HG03558 (cell line): ENCODE data around the gene MYO1E.
"Not testable (repeated sequence)": the region's sequence is repeated elsewhere in the genome, so short reads cannot be mapped to it uniquely, and the experiment has no call there.

Experiments used
- ATAC-seq: cut with Tn5 transposase; IDR thresholded peaks from one replicate; pipeline ENCODE4 v1.9.1; 2021; ENCODE audit warnings: moderate number of reproducible peaks; ENCODE audit not compliant: unreplicated experiment; ENCODE audit errors: extremely low read depth

MYO1E gene

DNA sequence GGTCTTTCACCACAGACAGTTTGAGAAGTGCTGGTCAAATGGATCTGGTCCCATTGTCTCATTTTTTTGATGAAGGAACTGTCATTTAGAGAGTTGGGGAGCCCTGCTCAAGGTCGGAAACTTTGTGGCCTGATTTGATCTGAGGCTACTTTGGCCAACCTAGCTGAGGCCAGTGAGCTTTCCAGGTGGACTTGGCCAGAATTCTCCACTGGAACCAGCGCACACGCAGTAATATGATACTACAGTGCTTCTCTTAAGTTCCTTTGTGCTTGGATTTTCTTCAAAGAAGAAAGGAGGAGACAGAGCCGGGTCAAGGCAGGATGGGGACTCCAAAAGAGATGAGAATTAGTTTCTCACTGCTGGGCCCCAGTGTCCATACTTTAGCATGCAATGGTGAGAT, 217.2 kb downstream of the MYO1E start:
- no peak for ATAC-seq

DNA sequence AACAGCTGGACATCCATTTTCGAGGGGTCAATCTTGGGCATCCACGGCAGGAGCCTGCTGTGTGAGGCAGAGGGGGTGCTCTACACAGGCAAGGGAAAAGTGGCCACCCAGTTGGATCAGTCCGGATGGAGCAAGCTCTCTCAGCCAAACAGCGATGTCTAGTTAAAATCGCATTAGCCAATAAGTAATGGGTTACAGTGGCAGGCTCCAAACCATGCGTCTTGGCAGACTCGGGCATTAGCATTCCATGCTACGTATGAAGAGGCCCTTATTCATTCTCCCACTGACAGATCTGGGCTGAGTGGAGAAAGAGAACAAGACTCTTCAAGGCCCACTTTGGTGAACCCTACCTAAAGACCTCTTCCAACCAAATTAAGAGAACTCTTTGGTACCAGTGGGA, 218.4 kb downstream of the MYO1E start:
- ATAC-seq, result no peak

DNA sequence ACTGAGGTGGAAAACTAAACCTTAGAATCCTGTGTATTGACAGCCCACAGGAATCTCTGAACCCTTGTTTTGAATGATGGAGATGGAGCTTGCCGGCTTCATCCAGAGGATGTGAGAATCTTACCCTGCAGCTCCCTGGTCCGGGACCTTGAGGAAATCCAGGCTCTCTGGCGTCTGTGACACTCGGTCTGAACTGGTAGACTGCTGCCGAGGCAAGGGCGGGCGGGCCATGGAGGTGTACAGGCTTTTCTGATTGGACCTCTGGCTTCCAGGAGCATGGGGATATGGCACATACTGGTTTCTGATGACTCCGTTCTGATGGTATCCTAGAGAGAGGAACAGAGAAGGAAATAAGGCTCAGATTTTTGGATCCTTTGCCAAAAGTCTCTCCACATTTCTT, 219.2 kb downstream of the MYO1E start:
- ATAC-seq, result no peak

DNA sequence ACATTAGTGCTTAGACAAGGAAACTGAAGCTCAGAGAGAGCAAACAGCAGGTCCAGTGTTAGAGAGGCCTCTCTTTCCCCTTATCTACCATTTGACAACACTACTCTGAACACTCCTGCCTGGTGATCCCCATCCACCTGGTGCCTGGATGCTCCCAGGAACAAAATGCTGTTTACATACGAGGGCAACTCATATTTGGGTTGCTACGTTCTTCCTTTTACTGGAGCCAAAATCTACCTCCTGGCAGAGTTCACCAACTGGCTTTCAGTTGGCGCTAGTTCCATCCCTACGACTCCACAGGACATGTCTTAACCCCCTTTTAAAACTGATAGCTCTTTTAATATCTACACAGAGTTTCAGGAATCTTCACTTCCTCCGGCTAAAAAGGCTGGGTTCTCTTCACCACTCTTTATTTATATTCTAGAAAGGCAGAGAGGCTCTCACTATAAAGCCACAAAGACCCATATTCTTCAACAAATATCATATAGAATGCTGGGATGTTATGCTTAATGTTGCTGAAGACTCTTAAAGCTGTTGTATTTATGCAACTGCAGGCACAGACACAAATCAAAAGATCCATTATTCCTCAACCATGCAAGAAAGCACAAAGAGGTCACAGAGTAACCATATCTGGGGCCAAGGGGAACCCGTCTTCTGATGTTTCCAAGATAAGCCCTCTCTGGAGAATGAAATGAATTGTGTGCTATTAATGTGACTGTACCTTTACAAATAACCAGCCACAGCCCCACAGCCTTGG, 219.8 kb downstream of the MYO1E start:
- no peak for ATAC-seq

- no peak for ATAC-seq
Observed at GRCh38 chr15:59150185-59150584, 222.5 kb downstream of the MYO1E start.

GRCh38 chr15:59148153-59148833, 224.4 kb downstream of the MYO1E start:
- no peak for ATAC-seq

DNA sequence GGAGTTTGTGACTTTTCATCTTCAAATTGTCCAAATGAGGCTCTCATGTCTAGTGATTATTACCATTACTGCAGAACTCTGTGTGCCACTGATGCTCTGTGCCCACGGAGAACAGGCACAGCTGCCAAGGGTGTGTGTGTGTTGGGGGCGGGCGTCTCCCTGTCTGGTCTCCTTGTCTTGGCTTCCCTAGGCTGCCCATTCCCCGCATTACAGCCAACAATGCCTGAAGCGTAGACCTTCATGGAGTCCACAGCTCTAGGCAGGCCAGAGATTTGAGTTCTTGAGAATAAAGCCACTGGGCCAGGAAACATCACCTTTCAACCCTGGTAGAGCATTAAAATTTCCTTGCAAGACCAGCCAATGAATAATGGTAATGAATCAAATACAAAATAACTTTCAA, 225.0 kb downstream of the MYO1E start:
- no peak for ATAC-seq

DNA sequence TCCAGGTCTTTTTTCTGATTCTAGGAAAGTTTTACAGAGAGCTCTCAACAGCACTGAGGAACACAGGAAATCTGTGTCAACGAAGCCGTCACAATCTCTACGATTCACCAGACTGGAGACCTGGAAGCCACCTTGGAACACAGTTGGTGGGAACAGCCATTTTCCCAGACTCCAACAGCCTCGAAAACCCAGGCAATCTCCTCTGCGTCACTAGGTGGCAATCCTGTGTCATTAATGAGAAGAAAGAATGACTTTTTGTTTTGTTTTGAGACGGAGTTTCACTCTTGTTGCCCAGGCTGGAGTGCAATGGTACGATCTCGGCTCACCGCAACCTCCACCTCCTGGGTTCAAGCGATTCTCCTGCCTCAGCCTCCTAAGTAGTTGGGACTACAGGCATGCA, 228.1 kb downstream of the MYO1E start:
- ATAC-seq, result not testable (repeated sequence)

DNA sequence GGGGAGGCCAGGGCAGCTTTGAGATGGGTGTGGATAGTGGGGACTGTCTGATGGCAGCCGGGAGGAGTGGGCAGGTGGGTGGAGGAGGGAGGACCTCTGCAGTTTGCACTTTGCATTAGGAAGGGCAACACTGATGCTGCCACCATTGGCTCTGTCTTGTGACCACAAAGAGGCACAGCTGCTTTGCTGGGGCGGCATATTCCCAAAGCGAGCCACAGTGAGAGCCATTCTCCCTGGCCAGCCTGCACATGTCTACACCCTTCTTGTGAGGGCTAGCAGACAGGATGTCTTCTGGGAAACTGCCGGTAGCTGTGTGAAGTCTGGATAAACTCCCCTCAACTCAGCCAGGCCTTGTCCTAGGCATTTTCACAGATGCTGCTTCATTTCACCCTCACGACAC, 229.4 kb downstream of the MYO1E start:
- no peak for ATAC-seq

DNA sequence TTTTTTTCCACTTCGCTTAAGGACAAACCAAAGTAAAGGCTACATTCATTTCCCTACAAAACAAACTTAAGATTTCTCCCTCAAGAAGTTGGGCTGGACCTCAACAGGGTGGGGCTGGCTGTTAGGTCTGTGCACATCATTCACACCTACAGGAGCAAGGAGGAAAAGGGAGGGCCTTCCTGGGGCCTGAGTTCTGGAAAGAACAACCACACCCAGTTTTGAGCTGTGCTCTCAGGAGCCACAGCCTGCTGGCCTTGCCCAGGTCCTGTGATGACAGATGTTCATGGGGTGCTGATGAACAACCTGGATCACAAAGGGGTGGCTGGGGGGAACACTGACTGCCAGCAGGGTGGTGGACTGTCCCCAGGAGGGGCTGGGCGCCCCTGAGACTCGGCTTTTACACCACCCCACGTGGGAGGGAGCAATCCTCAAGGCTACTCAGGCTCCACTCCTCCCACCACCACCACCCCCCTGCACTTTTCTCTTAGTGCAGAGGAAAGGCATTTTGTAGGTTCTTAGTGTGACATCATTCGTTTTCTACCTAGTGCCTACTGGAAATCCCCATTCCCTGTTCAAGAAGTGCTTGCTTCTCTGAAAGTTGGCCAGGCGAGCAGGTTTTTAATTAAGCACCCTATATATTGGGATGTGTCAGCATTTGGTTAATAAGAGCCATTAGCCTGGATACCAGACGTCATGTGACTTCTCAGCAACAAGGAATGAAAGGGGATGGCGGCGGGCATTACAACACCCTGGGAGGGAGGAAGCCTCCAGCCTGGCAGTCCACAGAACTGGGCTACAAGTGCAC, 232.0 kb downstream of the MYO1E start:
- no peak for ATAC-seq

GRCh38 chr15:59138243-59138642, 234.4 kb downstream of the MYO1E start:
- no peak for ATAC-seq

DNA sequence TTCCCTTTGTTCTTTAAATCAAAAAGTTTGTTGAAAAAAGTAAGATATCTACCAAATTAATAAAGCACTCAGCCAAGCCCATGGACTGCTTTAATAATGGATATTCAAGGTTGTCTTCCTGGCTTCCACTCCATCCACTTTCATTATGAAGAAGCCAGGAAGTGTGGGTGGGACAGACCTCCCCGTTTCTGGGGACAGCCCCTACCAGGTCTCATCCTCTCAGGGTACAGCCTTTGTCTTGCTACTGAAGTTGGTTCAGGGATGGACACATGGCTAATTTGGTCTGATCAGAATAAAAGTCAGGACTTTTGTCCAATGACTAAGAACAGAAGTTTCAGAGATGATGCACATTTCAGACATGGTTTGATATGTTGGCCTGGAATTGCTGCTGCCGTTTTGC, 235.1 kb downstream of the MYO1E start:
- ATAC-seq, result no peak

DNA sequence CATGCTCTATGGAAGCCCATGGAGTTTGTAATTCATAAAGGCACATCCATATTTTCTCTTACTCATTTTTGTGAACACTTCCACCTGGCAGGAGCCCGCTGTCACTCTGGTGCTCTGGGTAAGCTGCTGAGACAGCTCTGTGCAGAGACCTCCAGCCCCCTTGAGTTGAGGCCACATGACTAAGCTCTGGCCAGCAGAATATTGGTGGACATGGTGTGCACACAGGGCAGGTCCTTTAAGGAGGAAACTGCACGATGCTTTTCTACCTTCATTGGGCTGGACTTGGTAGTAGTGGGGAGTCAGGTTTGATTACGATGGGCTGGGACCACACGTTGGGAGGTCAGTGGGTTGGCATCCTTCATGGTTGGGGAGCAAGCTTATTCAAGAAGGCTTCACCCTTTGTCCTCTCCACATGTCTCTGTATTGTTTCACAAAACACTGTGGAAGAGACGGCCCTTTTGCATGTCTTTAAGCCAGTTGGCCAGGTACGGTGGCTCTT, 238.7 kb downstream of the MYO1E start:
- no peak for ATAC-seq

DNA sequence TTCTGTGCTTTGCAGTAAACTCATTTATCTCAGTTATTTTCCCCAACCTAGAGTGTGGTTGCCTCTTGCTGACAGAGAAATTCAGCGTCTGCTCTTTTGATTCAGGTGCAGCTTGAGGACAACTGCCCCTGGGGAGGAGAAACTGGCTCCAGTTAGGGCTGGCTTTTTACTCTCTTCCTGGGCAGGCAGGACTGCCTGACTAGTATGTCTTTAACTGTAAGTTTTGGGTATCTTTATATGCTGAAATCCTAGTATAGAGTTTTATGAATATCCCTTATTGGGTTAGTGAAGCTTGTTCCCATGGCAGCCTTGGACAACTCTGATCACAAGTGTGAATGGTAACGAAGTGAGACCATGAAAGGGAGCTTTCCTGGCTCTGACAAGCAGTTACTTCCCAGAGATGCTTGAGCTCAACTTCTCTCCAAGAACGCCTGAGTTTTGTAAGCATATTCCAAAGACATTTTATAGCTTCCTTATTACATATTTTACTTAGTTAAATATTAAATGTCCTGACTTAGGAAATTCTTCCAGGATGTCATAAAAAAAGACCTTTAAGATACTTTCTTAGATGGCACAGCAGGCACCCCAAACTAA, 240.6 kb downstream of the MYO1E start:
- no peak for ATAC-seq

DNA sequence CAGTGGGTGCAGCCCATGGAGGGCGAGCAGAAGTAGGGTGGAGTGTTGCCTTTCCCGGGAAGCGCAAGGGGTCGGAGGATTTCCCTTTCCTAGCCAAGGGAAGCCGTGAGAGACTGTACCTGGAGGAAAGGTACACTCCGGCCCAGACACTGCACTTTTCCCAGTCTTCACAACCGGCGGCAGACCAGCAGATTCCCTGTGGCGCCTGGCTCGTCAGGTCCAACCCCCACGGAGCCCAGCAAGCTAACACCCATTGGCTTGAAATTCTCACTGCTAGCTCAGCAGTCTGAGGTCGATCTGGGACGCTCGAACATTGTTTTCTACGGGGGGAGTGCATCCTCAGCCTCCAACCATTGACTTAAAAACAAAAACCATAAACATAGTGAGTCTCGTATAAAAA, 241.2 kb downstream of the MYO1E start:
- no peak for ATAC-seq

DNA sequence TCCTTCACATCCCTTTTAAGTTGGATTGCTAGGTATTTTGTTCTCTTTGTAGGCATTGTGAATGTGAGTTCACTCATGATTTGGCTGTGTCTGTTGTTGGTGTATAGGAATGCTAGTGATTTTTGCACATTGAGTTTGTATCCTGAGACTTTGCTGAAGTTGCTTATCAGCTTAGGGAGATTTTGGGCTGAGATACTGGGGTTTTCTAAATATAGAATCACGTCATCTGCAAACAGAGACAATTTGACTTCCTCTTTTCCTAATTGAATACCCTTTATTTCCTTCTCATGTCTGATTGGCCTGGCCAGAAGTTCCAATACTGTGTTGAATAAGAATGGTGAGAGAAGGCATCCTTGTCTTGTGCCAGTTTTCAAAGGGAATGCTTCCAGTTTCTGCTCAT, 245.4 kb downstream of the MYO1E start:
- ATAC-seq, result not testable (repeated sequence)

DNA sequence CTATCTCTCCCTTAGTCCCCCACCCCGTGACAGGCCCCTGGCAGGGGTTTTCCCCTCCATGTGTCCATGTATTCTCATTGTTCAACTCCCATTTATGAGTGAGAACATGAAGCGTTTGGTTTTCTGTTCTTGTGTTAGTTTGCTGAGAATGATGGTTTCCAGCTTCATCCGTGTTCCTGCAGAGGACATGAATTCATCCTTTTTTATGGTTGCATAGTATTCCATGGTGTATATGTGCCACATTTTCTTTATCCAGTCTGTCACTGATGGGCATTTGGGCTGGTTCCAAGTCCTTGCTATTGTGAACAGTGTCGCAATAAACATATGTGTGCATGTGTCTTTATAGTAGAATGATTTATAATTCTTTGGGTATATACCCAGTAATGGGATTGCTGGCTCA, 247.0 kb downstream of the MYO1E start:
- ATAC-seq, result not testable (repeated sequence)

DNA sequence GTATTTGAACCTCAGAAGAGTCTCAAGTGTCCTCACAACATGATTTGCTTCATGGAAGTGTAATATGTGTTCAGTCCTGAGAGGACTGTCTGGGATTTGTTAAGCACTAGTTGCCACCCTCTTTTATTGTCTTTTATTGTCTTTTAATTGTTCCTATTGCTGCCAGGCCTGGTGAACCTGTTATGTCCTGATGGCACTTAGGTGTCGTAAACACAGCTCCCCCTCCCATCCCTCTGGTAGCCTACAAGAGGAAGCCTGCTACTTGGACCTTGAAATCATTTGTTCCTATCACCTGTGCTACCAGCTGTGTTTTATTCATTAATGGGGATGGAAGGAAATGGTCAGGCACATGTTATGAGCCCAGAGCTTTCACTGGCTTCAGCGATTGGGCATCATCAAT, 248.4 kb downstream of the MYO1E start:
- no peak for ATAC-seq

GRCh38 chr15:59120937-59121336, 251.7 kb downstream of the MYO1E start:
- no peak for ATAC-seq

DNA sequence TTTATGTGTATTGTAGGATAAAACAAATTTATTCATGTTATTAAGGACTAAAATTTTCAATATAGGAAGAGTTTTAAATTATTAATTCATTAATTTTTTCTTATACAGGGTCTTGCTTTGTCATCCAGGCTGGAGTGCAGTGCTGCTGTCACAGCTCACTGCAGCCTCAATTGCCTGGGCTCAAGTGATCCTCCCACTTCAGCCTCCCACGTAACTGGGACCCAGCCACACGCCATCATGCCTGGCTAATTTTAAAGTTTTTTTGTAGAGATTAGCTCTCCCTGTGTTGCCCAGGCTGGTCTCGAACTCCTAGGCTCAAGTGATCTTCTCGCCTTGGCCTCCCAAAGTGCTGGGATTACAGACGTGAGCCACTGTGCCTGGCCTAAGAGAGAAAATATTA, 253.0 kb downstream of the MYO1E start:
- ATAC-seq, result no peak

DNA sequence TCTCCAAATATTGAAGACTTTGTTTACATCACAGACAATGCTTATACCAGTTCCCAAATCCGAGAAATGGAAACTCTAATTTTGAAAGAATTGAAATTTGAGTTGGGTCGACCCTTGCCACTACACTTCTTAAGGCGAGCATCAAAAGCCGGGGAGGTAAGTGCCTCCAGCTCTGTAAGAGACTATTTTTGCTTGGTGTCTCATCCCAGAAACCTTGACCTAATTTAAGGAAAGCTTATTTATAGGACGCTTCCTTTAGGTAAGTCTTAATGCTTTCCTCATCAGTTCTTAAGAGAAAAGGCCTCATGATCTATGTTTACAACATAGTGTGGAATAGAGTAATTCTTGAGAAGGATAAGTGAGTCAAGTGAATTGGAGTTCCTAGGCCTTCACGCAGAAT, 255.9 kb downstream of the MYO1E start:
- ATAC-seq, result no peak
